PFSK-1 (cell line): ENCODE data around the gene TNS1.

Source experiments
- FOXP2 ChIP-seq: optimal IDR thresholded peaks from 2 replicates; pipeline ENCODE3; 2011; ENCODE audit warnings: borderline replicate concordance, control low read depth, inconsistent platforms; ENCODE audit not compliant: insufficient read depth; ENCODE audit errors: extremely low read length, extremely low read depth
- POLR2AphosphoS5 ChIP-seq: IDR thresholded peaks from 2 replicates; pipeline ENCODE4 v1.6.1; 2012; ENCODE audit warnings: low read depth, mild to moderate bottlenecking, control low read depth, low read length, moderate library complexity
- SIN3A ChIP-seq: IDR thresholded peaks from 2 replicates; pipeline ENCODE4 v1.6.1; 2012; ENCODE audit warnings: mild to moderate bottlenecking, low read length, moderate library complexity, borderline replicate concordance; ENCODE audit not compliant: insufficient read depth
- TAF1 ChIP-seq: IDR thresholded peaks from 2 replicates; pipeline ENCODE4 v1.6.1; 2012; ENCODE audit warnings: low read length, control low read depth, borderline replicate concordance; ENCODE audit not compliant: insufficient read depth
- TF ChIP-seq, protein P1 (sequence below), 2 experiments: IDR thresholded peaks; 2 replicates each; pipeline versions ENCODE4 v1.6.1 to v1.8.0; 2011 to 2012; ENCODE audit warnings: low read depth in 2 of 2, low read length in 2 of 2, control low read depth in 1 of 2, inconsistent platforms in 1 of 2, mild to moderate bottlenecking in 1 of 2, moderate library complexity in 1 of 2; ENCODE audit not compliant: insufficient read depth in 1 of 2

GRCh38 chr2:217942731-217943335, 60.0 kb downstream of the TNS1 start:
- no peak for TF ChIP-seq SIN3A
- TF ChIP-seq POLR2AphosphoS5 = no peak
- TF ChIP-seq, protein P1, sequence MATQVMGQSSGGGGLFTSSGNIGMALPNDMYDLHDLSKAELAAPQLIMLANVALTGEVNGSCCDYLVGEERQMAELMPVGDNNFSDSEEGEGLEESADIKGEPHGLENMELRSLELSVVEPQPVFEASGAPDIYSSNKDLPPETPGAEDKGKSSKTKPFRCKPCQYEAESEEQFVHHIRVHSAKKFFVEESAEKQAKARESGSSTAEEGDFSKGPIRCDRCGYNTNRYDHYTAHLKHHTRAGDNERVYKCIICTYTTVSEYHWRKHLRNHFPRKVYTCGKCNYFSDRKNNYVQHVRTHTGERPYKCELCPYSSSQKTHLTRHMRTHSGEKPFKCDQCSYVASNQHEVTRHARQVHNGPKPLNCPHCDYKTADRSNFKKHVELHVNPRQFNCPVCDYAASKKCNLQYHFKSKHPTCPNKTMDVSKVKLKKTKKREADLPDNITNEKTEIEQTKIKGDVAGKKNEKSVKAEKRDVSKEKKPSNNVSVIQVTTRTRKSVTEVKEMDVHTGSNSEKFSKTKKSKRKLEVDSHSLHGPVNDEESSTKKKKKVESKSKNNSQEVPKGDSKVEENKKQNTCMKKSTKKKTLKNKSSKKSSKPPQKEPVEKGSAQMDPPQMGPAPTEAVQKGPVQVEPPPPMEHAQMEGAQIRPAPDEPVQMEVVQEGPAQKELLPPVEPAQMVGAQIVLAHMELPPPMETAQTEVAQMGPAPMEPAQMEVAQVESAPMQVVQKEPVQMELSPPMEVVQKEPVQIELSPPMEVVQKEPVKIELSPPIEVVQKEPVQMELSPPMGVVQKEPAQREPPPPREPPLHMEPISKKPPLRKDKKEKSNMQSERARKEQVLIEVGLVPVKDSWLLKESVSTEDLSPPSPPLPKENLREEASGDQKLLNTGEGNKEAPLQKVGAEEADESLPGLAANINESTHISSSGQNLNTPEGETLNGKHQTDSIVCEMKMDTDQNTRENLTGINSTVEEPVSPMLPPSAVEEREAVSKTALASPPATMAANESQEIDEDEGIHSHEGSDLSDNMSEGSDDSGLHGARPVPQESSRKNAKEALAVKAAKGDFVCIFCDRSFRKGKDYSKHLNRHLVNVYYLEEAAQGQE (IDR thresholded peaks at IDR 0.05; ENCODE audit: insufficient read depth in 1 of 2, low read depth in 2 of 2, low read length in 2 of 2) = no peak
- no peak for TF ChIP-seq TAF1
- TF ChIP-seq FOXP2 = no peak
